MM.1S (cell line): ENCODE data around the gene CPS1.

Experiments used
- DNase-seq: peaks from one replicate; pipeline ENCODE4 v3.0.0-alpha.2; 2015
- H2AFZ ChIP-seq: fragments of 300-600 bp; sonication (generic); 2 replicates; pipeline ENCODE4 v1.6.0; 2016; ENCODE audit warnings: antibody characterized with exemption, low read length
- H3F3A ChIP-seq: fragments of 300-600 bp; sonication (generic); 2 replicates; pipeline ENCODE4 v1.6.1; 2016; ENCODE audit warnings: mild to moderate bottlenecking, antibody characterized with exemption, low read length, moderate library complexity, mixed read lengths; ENCODE audit not compliant: insufficient read depth
- H3K27ac ChIP-seq: fragments of 300-600 bp; sonication (generic); 2 replicates; pipeline ENCODE4 v1.5.1; 2016; ENCODE audit warnings: mild to moderate bottlenecking, low read length
- H3K27me3 ChIP-seq: fragments of 300-600 bp; sonication (generic); replicated peaks from 2 replicates; pipeline ENCODE4 v1.6.0; 2016; ENCODE audit warnings: low read length; ENCODE audit not compliant: insufficient read depth
- H3K36me3 ChIP-seq: fragments of 300-600 bp; sonication (generic); replicated peaks from 2 replicates; pipeline ENCODE4 v1.6.1; 2016; ENCODE audit warnings: mild to moderate bottlenecking, low read length, mixed read lengths; ENCODE audit not compliant: insufficient read depth
- H3K4me1 ChIP-seq: fragments of 300-600 bp; sonication (generic); 2 replicates; pipeline ENCODE4 v1.6.1; 2016; ENCODE audit warnings: low read length, mixed read lengths
- H3K4me2 ChIP-seq: fragments of 300-600 bp; sonication (generic); 2 replicates; pipeline ENCODE4 v1.6.0; 2016; ENCODE audit warnings: low read depth, low read length
- H3K4me3 ChIP-seq: fragments of 300-600 bp; sonication (generic); 2 replicates; pipeline ENCODE4 v1.5.1; 2016; ENCODE audit warnings: low read length, mixed read lengths
- H3K79me2 ChIP-seq: fragments of 300-600 bp; sonication (generic); 2 replicates; pipeline ENCODE4 v1.6.1; 2016; ENCODE audit warnings: mixed run types, low read length, mixed read lengths
- H3K9ac ChIP-seq: fragments of 300-600 bp; sonication (generic); 2 replicates; pipeline ENCODE4 v1.6.1; 2016; ENCODE audit warnings: low read length, mixed read lengths
- H3K9me2 ChIP-seq: fragments of 300-600 bp; sonication (generic); replicated peaks from 2 replicates; pipeline ENCODE4 v1.6.1; 2016; ENCODE audit warnings: mild to moderate bottlenecking, low read length, mixed read lengths; ENCODE audit not compliant: insufficient read depth
- H3K9me3 ChIP-seq: fragments of 300-600 bp; sonication (generic); replicated peaks from 2 replicates; pipeline ENCODE4 v1.6.1; 2016; ENCODE audit warnings: mild to moderate bottlenecking, low read length, mixed read lengths; ENCODE audit not compliant: insufficient read depth
- H4K20me1 ChIP-seq: fragments of 300-600 bp; sonication (generic); 2 replicates; pipeline ENCODE4 v1.6.1; 2016; ENCODE audit warnings: mild to moderate bottlenecking, low read length, moderate library complexity, mixed read lengths; ENCODE audit not compliant: insufficient read depth
- CTCF ChIP-seq: fragments of 300-600 bp; sonication (generic); IDR thresholded peaks from 2 replicates; pipeline ENCODE4 v1.5.1; 2016; ENCODE audit warnings: antibody characterized with exemption, low read length, mixed read lengths
- EZH2 ChIP-seq: fragments of 300-600 bp; sonication (generic); optimal IDR thresholded peaks from 2 replicates; pipeline ENCODE3; 2017; ENCODE audit warnings: low read depth, mild to moderate bottlenecking, antibody characterized with exemption, low read length, mixed read lengths
- EZH2phosphoT487 ChIP-seq: fragments of 300-600 bp; sonication (generic); IDR thresholded peaks from 2 replicates; pipeline ENCODE4 v1.6.1; 2018; ENCODE audit warnings: antibody characterized with exemption, low read length

The CPS1 gene

GRCh38 chr2:210541290-210541902 is 15.0 kb upstream of the CPS1 start:
- no peak overlapping the region for H3K4me2 ChIP-seq

GRCh38 chr2:210544007-210544590 is 12.3 kb upstream of the CPS1 start:
- no peaks in the 10 kb centered on the region for H3K4me1 ChIP-seq
- no peak overlapping the region for H3K4me2 ChIP-seq
- no peaks in the 10 kb centered on the region for H3K36me3 ChIP-seq
- H3K27ac ChIP-seq: no peak overlapping the region
- no peaks in the 10 kb centered on the region for H3K9me3 ChIP-seq
- H3F3A ChIP-seq: no peaks in the 10 kb centered on the region
- no peak overlapping the region for H2AFZ ChIP-seq
- no peaks in the 10 kb centered on the region for H3K79me2 ChIP-seq
- TF ChIP-seq EZH2phosphoT487 (no peak), EZH2 (no peak)
- H4K20me1 ChIP-seq: no peaks in the 10 kb centered on the region
- no peak for DNase-seq
- H3K9me2 ChIP-seq: no peaks in the 10 kb centered on the region
- no peak overlapping the region for H3K9ac ChIP-seq
- no peak overlapping the region for H3K4me3 ChIP-seq
- H3K27me3 ChIP-seq: no peaks in the 10 kb centered on the region

More at GRCh38 chr2:210541290-210541902, 15.0 kb upstream of the CPS1 start:
- Histone ChIP-seq H3K79me2 (no peaks in the 10 kb centered on the region), H3K27me3 (no peaks in the 10 kb centered on the region), H3K27ac (no peak overlapping the region), H3K9ac (no peak overlapping the region), H3K9me3 (no peaks in the 10 kb centered on the region), H3K4me1 (no peaks in the 10 kb centered on the region), H4K20me1 (no peaks in the 10 kb centered on the region), H3K9me2 (no peaks in the 10 kb centered on the region), H3K36me3 (no peaks in the 10 kb centered on the region), H3K4me3 (no peak overlapping the region), H2AFZ (no peak overlapping the region), H3F3A (no peaks in the 10 kb centered on the region)
- TF ChIP-seq EZH2phosphoT487 (no peak), EZH2 (no peak), CTCF (no peak)
- DNase-seq: no peak

GRCh38 chr2:210544831-210545230 is 11.6 kb upstream of the CPS1 start:
- H3K9ac ChIP-seq: no peak overlapping the region
- H3K27ac ChIP-seq: no peak overlapping the region
- TF ChIP-seq CTCF: no peak
- TF ChIP-seq EZH2: no peak
- no peak for TF ChIP-seq EZH2phosphoT487
- no peaks in the 10 kb centered on the region for H3K9me3 ChIP-seq
- H3K27me3 ChIP-seq: no peaks in the 10 kb centered on the region
- H2AFZ ChIP-seq: no peak overlapping the region
- no peaks in the 10 kb centered on the region for H3F3A ChIP-seq
- no peak for DNase-seq
- no peaks in the 10 kb centered on the region for H3K79me2 ChIP-seq
- no peaks in the 10 kb centered on the region for H3K36me3 ChIP-seq
- no peak overlapping the region for H3K4me3 ChIP-seq
- no peak overlapping the region for H3K4me2 ChIP-seq
- no peaks in the 10 kb centered on the region for H3K9me2 ChIP-seq
- no peaks in the 10 kb centered on the region for H3K4me1 ChIP-seq
- no peaks in the 10 kb centered on the region for H4K20me1 ChIP-seq

GRCh38 chr2:210546424-210547208 is 9.8 kb upstream of the CPS1 start:
- Histone ChIP-seq H3K4me2 (no peak overlapping the region), H3K79me2 (no peaks in the 10 kb centered on the region), H3K9me3 (no peaks in the 10 kb centered on the region), H2AFZ (no peak overlapping the region), H3K9ac (no peak overlapping the region), H3K27me3 (no peaks in the 10 kb centered on the region), H3K36me3 (no peaks in the 10 kb centered on the region), H3K4me1 (no peaks in the 10 kb centered on the region), H3K9me2 (no peaks in the 10 kb centered on the region), H4K20me1 (no peaks in the 10 kb centered on the region), H3K4me3 (no peak overlapping the region), H3K27ac (no peak overlapping the region), H3F3A (no peaks in the 10 kb centered on the region)
- no peak for TF ChIP-seq EZH2
- DNase-seq: no peak
